Measurements from ENCODE around the gene IRF2BP2. TPM values are rescaled to one million over a fixed set of nuclear protein-coding genes. Genes with fewer than 3 reads are reported as not detected.
"Not testable (repeated sequence)": the region's sequence is repeated elsewhere in the genome, so short reads cannot be mapped to it uniquely, and the experiment has no call there.

The IRF2BP2 gene
- total and polyA plus RNA-seq, 5 experiments from 2014 or later: 25.8 to 183 (median 51.0) TPM

- H3K27ac Mint-ChIP-seq: peak overlapping the region; percentile 69 to 97 (median 89)
- DNase-seq: no peak
- peak overlapping the region; percentile 90 to 99 (median 92) for H3K4me3 Mint-ChIP-seq
- H3K27me3 Mint-ChIP-seq: no peaks in the 10 kb centered on the region
- peaks cover 0 to 4% (median 0%) of the 10 kb centered on the region in 9 donors for H3K9me3 Mint-ChIP-seq
- no peak for ATAC-seq
- H3K4me1 Mint-ChIP-seq: peaks cover 37 to 89% (median 76%) of the 10 kb centered on the region in 4 donors
- POLR2A ChIA-PET: interaction anchor here (0.5 to 2.8 kb wide), 3 partner anchors 122 to 503 kb away, joined by 3 to 17 read pairs (median 6); no protein-coding TSS in a partner anchor
- H3K36me3 Mint-ChIP-seq: peaks cover 16 to 49% (median 25%) of the 10 kb centered on the region in 3 donors
These were observed 6.5 kb downstream of the IRF2BP2 start for GRCh38 chr1:234603221-234604204.

- Mint-ChIP-seq H3K4me3 (peak overlapping the region; percentile 22 to 93 (median 71)), H3K4me1 (peaks cover 33 to 87% (median 69%) of the 10 kb centered on the region in 4 donors), H3K9me3 (no peaks in the 10 kb centered on the region), H3K27me3 (no peaks in the 10 kb centered on the region), H3K36me3 (peaks cover 16 to 41% (median 18%) of the 10 kb centered on the region in 3 donors), H3K27ac (peak overlapping the region; percentile 48 to 98 (median 91))
- POLR2A ChIA-PET: interaction anchor here (1.2 to 5.8 kb wide), 6 partner anchors 10 to 481 kb away, joined by 5 to 193 read pairs (median 14); partner anchors contain the start of genes IRF2BP2 and TARBP1
- no peak for DNase-seq
- ATAC-seq: no peak
These were observed 7.4 kb downstream of the IRF2BP2 start for GRCh38 chr1:234602334-234603220.

GRCh38 chr1:234601301-234602017 lies 8.5 kb downstream of the IRF2BP2 start:
- Mint-ChIP-seq H3K9me3 (no peaks in the 10 kb centered on the region), H3K4me3 (peak overlapping the region; percentile 12 to 93 (median 88)), H3K4me1 (peaks cover 27 to 77% (median 59%) of the 10 kb centered on the region in 4 donors), H3K36me3 (peaks cover 9 to 30% (median 14%) of the 10 kb centered on the region in 3 donors), H3K27ac (peak overlapping the region; percentile 57 to 98 (median 96)), H3K27me3 (no peaks in the 10 kb centered on the region)
- POLR2A ChIA-PET: interaction anchor here (0.5 to 5.8 kb wide), 10 partner anchors 11 to 482 kb away, joined by 3 to 193 read pairs (median 4); partner anchors contain the start of genes IRF2BP2 and TARBP1
- DNase-seq: peak in 6 of 10 donors; percentile 54 to 80 (median 66)
- peak; percentile 34 to 52 for ATAC-seq

GRCh38 chr1:234600418-234601281 lies 9.3 kb downstream of the IRF2BP2 start:
- Mint-ChIP-seq H3K4me1 (peaks cover 19 to 69% (median 52%) of the 10 kb centered on the region in 4 donors), H3K36me3 (peaks cover 2 to 22% (median 6%) of the 10 kb centered on the region in 3 donors), H3K27me3 (no peaks in the 10 kb centered on the region), H3K27ac (peak overlapping the region; percentile 74 to 98 (median 96)), H3K4me3 (peak overlapping the region; percentile 78 to 93 (median 88)), H3K9me3 (no peaks in the 10 kb centered on the region)
- ATAC-seq (peak; percentile 48 to 57), DNase-seq (peak in 4 of 10 donors; percentile 54 to 76 (median 64))
- POLR2A ChIA-PET: interaction anchor here (1.0 to 5.8 kb wide), 10 partner anchors 12 to 483 kb away, joined by 3 to 193 read pairs (median 4); partner anchors contain the start of genes IRF2BP2 and TARBP1

GRCh38 chr1:234599617-234600417 lies 10.2 kb downstream of the IRF2BP2 start:
- Mint-ChIP-seq H3K27ac (peak overlapping the region; percentile 74 to 98 (median 96)), H3K4me3 (peak overlapping the region; percentile 78 to 93 (median 89))
- POLR2A ChIA-PET: interaction anchor here (0.6 to 5.8 kb wide), 15 partner anchors 9 to 543 kb away, joined by 3 to 193 read pairs (median 4); partner anchors contain the start of genes IRF2BP2 and TARBP1

GRCh38 chr1:234598974-234599616 lies 10.9 kb downstream of the IRF2BP2 start:
- Mint-ChIP-seq H3K27ac (peak overlapping the region; percentile 74 to 97 (median 94)), H3K4me1 (peaks cover 15 to 62% (median 44%) of the 10 kb centered on the region in 4 donors), H3K36me3 (peaks cover 0 to 13% (median 2%) of the 10 kb centered on the region in 3 donors), H3K9me3 (no peaks in the 10 kb centered on the region), H3K4me3 (peak overlapping the region; percentile 78 to 93 (median 88)), H3K27me3 (no peaks in the 10 kb centered on the region)
- DNase-seq (no peak), ATAC-seq (no peak)
- POLR2A ChIA-PET: interaction anchor here (0.6 to 5.8 kb wide), 11 partner anchors 8 to 543 kb away, joined by 3 to 193 read pairs (median 3); partner anchors contain the start of gene IRF2BP2

More at GRCh38 chr1:234599617-234600417, 10.2 kb downstream of the IRF2BP2 start:
- Mint-ChIP-seq H3K9me3 (no peaks in the 10 kb centered on the region), H3K27me3 (no peaks in the 10 kb centered on the region), H3K36me3 (peaks cover 2 to 17% (median 3%) of the 10 kb centered on the region in 3 donors), H3K4me1 (peaks cover 14 to 62% (median 46%) of the 10 kb centered on the region in 4 donors)
- peak; percentile 56 to 86 (median 73) for DNase-seq
- ATAC-seq: peak; percentile 61 to 72

- DNase-seq: peak in 7 of 10 donors; percentile 34 to 76 (median 54)
- H3K4me3 Mint-ChIP-seq: peak overlapping the region in 1 of 10 donors; percentile 28
These were observed 12.1 kb downstream of the IRF2BP2 start for GRCh38 chr1:234597894-234598293.

GRCh38 chr1:234595899-234596298 lies 14.1 kb downstream of the IRF2BP2 start:
- Mint-ChIP-seq H3K27me3 (peaks cover 0 to 1% (median 0%) of the 10 kb centered on the region in 5 donors), H3K4me3 (no peak overlapping the region), H3K27ac (peak overlapping the region in 1 of 10 donors; percentile 79), H3K4me1 (peaks cover 8 to 34% (median 20%) of the 10 kb centered on the region in 4 donors), H3K9me3 (no peaks in the 10 kb centered on the region), H3K36me3 (no peaks in the 10 kb centered on the region)
- ATAC-seq (no peak), DNase-seq (no peak)
- POLR2A ChIA-PET: interaction anchor here (1.2 kb wide), 1 partner anchor 488 kb away, joined by 3 read pairs; no protein-coding TSS in a partner anchor

More at GRCh38 chr1:234597894-234598293, 12.1 kb downstream of the IRF2BP2 start:
- Mint-ChIP-seq H3K27me3 (no peaks in the 10 kb centered on the region), H3K9me3 (no peaks in the 10 kb centered on the region), H3K27ac (no peak overlapping the region), H3K4me1 (peaks cover 15 to 54% (median 40%) of the 10 kb centered on the region in 4 donors), H3K36me3 (peaks cover 0 to 8% (median 0%) of the 10 kb centered on the region in 3 donors)
- POLR2A ChIA-PET: interaction anchor here (0.6 to 5.8 kb wide), 4 partner anchors 15 to 175 kb away, joined by 3 to 193 read pairs (median 11); partner anchors contain the start of gene IRF2BP2
- ATAC-seq: no peak

- POLR2A ChIA-PET: interaction anchor here (1.1 to 1.5 kb wide), 2 partner anchors 16 to 411 kb away, joined by 3 to 4 read pairs; partner anchors contain the start of gene IRF2BP2
- H3K36me3 Mint-ChIP-seq, DNase-seq, H3K9me3 Mint-ChIP-seq, ATAC-seq, H3K27me3 Mint-ChIP-seq, H3K4me3 Mint-ChIP-seq: not testable (repeated sequence)
- H3K27ac Mint-ChIP-seq: peak overlapping the region in 3 of 10 donors; percentile 22 to 73 (median 46)
- H3K4me1 Mint-ChIP-seq: peaks cover 8 to 24% (median 14%) of the 10 kb centered on the region in 4 donors
These were observed 15.4 kb downstream of the IRF2BP2 start for GRCh38 chr1:234594575-234594974.
